HepG2 (cell line): Measurements from ENCODE around the gene CNP. TPM values are rescaled to one million over a fixed set of nuclear protein-coding genes. Genes with fewer than 3 reads are reported as not detected.

Experiments
- AGO2 ChIP-seq: fragments of 200-400 bp; formaldehyde crosslinking; optimal IDR thresholded peaks from 2 replicates; pipeline ENCODE3; 2017; ENCODE audit warnings: mild to moderate bottlenecking, low read depth, low read length, moderate library complexity
- FOXA1 ChIP-seq, 2 experiments: fragments of 450-650 bp in 1 of 2; sonication (generic) in 1 of 2; formaldehyde crosslinking in 1 of 2; IDR thresholded peaks; 2 replicates each; pipeline versions ENCODE4 v1.4.0 to v1.6.1; 2016 to 2020; ENCODE audit warnings: missing genetic modification reagents in 1 of 2
- GABPB1 ChIP-seq: IDR thresholded peaks from 2 replicates; pipeline ENCODE4 v1.6.1; 2016; ENCODE audit warnings: mild to moderate bottlenecking, missing genetic modification reagents, moderate library complexity, missing compliant biosample characterization
- GLI4 ChIP-seq: sonication (generic); formaldehyde crosslinking; IDR thresholded peaks from 2 replicates; pipeline ENCODE4 v1.5.1; 2020; ENCODE audit warnings: missing genetic modification reagents, mild to moderate bottlenecking, moderate library complexity, borderline replicate concordance
- HIVEP1 ChIP-seq: sonication (generic); formaldehyde crosslinking; IDR thresholded peaks from 2 replicates; pipeline ENCODE4 v1.4.0; 2020; ENCODE audit warnings: mild to moderate bottlenecking, missing genetic modification reagents
- HNRNPLL ChIP-seq: fragments of 200-400 bp; formaldehyde crosslinking; IDR thresholded peaks from 2 replicates; pipeline ENCODE4 v1.6.1; 2017; ENCODE audit warnings: mild to moderate bottlenecking, low read depth, low read length; ENCODE audit not compliant: poor library complexity, severe bottlenecking
- KDM5B ChIP-seq: sonication (generic); formaldehyde crosslinking; IDR thresholded peaks from 2 replicates; pipeline ENCODE4 v1.4.0; 2020; ENCODE audit warnings: missing genetic modification reagents, mild to moderate bottlenecking, borderline replicate concordance
- RBFOX2 ChIP-seq: fragments of 200-400 bp; formaldehyde crosslinking; IDR thresholded peaks from 2 replicates; pipeline ENCODE4 v1.6.1; 2017; ENCODE audit warnings: low read depth, mild to moderate bottlenecking, low read length
- SP2 ChIP-seq: sonication (generic); formaldehyde crosslinking; IDR thresholded peaks from 2 replicates; pipeline ENCODE4 v1.5.1; 2020; ENCODE audit warnings: mild to moderate bottlenecking, missing genetic modification reagents
- SRSF1 ChIP-seq: fragments of 200-400 bp; formaldehyde crosslinking; optimal IDR thresholded peaks from 2 replicates; pipeline ENCODE3; 2017; ENCODE audit warnings: mild to moderate bottlenecking, low read depth, low read length, moderate library complexity
- ZNF263 ChIP-seq: sonication (generic); formaldehyde crosslinking; IDR thresholded peaks from 2 replicates; pipeline ENCODE4 v1.4.0; 2020; ENCODE audit warnings: missing genetic modification reagents
- ZNF326 ChIP-seq: sonication (generic); formaldehyde crosslinking; IDR thresholded peaks from 2 replicates; pipeline ENCODE4 v1.4.0; 2020; ENCODE audit warnings: missing genetic modification reagents, borderline replicate concordance
- ZNF605 ChIP-seq: sonication (generic); formaldehyde crosslinking; IDR thresholded peaks from 2 replicates; pipeline ENCODE4 v1.8.0; 2022; ENCODE audit warnings: mild to moderate bottlenecking, missing genetic modification reagents
- polyA plus RNA-seq, 8 experiments: library from polyadenylated mRNA; depleted of rRNA in 3 of 8; stranded (reverse) in 7 of 8; unstranded in 1 of 8; fragments of >200 nt; fragmentation: Illumina TruSeq in 4 of 8; extraction: Trizol in 4 of 8; gene quantifications; 2 replicates each; pipeline versions ENCODE4 v1.2.1 to v1.2.3, GENCODE V29; 2011 to 2016; ENCODE audit warnings: low read depth in 4 of 8, missing spikeins in 1 of 8, mixed read lengths in 1 of 8; ENCODE audit not compliant: insufficient read depth in 1 of 8
- total RNA-seq, 5 experiments: library from RNA; depleted of rRNA; stranded (reverse); fragments of >200 nt; fragmentation: Illumina TruSeq; extraction: Trizol; gene quantifications; 2 replicates each; pipeline ENCODE4 v1.2.3, GENCODE V29; 2016; ENCODE audit warnings: low read depth in 1 of 5
- TF ChIP-seq, protein P1 (sequence below): sonication (generic); formaldehyde crosslinking; IDR thresholded peaks from 2 replicates; pipeline ENCODE4 v1.4.0; 2020; ENCODE audit warnings: mild to moderate bottlenecking, missing genetic modification reagents
- TF ChIP-seq, protein P2 (sequence below): sonication (generic); formaldehyde crosslinking; IDR thresholded peaks from 2 replicates; pipeline ENCODE4 v1.4.0; 2020; ENCODE audit warnings: mild to moderate bottlenecking, missing genetic modification reagents
- TF ChIP-seq, protein P3 (sequence below): sonication (generic); formaldehyde crosslinking; IDR thresholded peaks from 2 replicates; pipeline ENCODE4 v1.4.0; 2020; ENCODE audit warnings: missing genetic modification reagents
- TF ChIP-seq, protein P4 (sequence below): sonication (generic); formaldehyde crosslinking; IDR thresholded peaks from 2 replicates; pipeline ENCODE4 v1.4.0; 2020; ENCODE audit warnings: missing genetic modification reagents, mild to moderate bottlenecking, borderline replicate concordance

Gene CNP
- total and polyA plus RNA-seq, 2 of the 13 experiments (the other 11 are each of a cell fraction or from before 2014, with no cell fraction given) = 97.2 to 161 TPM

DNA sequence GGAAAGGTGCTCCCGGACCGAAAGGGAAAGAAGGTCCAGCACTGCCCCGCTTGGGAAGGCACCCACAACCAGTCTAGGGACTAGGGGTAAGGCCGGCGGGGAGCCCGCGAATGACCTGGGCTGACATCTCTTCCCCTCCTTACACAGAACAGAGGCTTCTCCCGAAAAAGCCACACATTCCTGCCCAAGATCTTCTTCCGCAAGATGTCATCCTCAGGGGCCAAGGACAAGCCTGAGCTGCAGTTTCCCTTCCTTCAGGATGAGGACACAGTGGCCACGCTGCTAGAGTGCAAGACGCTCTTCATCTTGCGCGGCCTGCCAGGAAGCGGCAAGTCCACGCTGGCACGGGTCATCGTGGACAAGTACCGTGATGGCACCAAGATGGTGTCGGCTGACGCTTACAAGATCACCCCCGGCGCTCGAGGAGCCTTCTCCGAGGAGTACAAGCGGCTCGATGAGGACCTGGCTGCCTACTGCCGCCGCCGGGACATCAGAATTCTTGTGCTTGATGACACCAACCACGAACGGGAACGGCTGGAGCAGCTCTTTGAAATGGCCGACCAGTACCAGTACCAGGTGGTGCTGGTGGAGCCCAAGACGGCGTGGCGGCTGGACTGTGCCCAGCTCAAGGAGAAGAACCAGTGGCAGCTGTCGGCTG lies 1.5 kb downstream of the CNP start (continued):
- TF ChIP-seq, protein P1, sequence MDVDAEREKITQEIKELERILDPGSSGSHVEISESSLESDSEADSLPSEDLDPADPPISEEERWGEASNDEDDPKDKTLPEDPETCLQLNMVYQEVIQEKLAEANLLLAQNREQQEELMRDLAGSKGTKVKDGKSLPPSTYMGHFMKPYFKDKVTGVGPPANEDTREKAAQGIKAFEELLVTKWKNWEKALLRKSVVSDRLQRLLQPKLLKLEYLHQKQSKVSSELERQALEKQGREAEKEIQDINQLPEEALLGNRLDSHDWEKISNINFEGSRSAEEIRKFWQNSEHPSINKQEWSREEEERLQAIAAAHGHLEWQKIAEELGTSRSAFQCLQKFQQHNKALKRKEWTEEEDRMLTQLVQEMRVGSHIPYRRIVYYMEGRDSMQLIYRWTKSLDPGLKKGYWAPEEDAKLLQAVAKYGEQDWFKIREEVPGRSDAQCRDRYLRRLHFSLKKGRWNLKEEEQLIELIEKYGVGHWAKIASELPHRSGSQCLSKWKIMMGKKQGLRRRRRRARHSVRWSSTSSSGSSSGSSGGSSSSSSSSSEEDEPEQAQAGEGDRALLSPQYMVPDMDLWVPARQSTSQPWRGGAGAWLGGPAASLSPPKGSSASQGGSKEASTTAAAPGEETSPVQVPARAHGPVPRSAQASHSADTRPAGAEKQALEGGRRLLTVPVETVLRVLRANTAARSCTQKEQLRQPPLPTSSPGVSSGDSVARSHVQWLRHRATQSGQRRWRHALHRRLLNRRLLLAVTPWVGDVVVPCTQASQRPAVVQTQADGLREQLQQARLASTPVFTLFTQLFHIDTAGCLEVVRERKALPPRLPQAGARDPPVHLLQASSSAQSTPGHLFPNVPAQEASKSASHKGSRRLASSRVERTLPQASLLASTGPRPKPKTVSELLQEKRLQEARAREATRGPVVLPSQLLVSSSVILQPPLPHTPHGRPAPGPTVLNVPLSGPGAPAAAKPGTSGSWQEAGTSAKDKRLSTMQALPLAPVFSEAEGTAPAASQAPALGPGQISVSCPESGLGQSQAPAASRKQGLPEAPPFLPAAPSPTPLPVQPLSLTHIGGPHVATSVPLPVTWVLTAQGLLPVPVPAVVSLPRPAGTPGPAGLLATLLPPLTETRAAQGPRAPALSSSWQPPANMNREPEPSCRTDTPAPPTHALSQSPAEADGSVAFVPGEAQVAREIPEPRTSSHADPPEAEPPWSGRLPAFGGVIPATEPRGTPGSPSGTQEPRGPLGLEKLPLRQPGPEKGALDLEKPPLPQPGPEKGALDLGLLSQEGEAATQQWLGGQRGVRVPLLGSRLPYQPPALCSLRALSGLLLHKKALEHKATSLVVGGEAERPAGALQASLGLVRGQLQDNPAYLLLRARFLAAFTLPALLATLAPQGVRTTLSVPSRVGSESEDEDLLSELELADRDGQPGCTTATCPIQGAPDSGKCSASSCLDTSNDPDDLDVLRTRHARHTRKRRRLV (CRISPR knock-in tag) = 0 out of 2 replicates have a peak, but pooled peaks have one; percentile 39
- peak; percentile 30; the same call in 1 of the 2 replicates for TF ChIP-seq GABPB1
- TF ChIP-seq AGO2 = peak; percentile 95
- 0 out of 2 replicates have a peak, but pooled peaks have one; percentile 13 for TF ChIP-seq HIVEP1
- TF ChIP-seq, protein P2, sequence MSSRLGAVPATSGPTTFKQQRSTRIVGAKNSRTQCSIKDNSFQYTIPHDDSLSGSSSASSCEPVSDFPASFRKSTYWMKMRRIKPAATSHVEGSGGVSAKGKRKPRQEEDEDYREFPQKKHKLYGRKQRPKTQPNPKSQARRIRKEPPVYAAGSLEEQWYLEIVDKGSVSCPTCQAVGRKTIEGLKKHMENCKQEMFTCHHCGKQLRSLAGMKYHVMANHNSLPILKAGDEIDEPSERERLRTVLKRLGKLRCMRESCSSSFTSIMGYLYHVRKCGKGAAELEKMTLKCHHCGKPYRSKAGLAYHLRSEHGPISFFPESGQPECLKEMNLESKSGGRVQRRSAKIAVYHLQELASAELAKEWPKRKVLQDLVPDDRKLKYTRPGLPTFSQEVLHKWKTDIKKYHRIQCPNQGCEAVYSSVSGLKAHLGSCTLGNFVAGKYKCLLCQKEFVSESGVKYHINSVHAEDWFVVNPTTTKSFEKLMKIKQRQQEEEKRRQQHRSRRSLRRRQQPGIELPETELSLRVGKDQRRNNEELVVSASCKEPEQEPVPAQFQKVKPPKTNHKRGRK = 0 out of 2 replicates have a peak, but pooled peaks have one; percentile 45
- TF ChIP-seq, protein P3, sequence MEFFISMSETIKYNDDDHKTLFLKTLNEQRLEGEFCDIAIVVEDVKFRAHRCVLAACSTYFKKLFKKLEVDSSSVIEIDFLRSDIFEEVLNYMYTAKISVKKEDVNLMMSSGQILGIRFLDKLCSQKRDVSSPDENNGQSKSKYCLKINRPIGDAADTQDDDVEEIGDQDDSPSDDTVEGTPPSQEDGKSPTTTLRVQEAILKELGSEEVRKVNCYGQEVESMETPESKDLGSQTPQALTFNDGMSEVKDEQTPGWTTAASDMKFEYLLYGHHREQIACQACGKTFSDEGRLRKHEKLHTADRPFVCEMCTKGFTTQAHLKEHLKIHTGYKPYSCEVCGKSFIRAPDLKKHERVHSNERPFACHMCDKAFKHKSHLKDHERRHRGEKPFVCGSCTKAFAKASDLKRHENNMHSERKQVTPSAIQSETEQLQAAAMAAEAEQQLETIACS = no peak
- TF ChIP-seq ZNF263 = 0 out of 2 replicates have a peak, but pooled peaks have one; percentile 6
- TF ChIP-seq, protein P4, sequence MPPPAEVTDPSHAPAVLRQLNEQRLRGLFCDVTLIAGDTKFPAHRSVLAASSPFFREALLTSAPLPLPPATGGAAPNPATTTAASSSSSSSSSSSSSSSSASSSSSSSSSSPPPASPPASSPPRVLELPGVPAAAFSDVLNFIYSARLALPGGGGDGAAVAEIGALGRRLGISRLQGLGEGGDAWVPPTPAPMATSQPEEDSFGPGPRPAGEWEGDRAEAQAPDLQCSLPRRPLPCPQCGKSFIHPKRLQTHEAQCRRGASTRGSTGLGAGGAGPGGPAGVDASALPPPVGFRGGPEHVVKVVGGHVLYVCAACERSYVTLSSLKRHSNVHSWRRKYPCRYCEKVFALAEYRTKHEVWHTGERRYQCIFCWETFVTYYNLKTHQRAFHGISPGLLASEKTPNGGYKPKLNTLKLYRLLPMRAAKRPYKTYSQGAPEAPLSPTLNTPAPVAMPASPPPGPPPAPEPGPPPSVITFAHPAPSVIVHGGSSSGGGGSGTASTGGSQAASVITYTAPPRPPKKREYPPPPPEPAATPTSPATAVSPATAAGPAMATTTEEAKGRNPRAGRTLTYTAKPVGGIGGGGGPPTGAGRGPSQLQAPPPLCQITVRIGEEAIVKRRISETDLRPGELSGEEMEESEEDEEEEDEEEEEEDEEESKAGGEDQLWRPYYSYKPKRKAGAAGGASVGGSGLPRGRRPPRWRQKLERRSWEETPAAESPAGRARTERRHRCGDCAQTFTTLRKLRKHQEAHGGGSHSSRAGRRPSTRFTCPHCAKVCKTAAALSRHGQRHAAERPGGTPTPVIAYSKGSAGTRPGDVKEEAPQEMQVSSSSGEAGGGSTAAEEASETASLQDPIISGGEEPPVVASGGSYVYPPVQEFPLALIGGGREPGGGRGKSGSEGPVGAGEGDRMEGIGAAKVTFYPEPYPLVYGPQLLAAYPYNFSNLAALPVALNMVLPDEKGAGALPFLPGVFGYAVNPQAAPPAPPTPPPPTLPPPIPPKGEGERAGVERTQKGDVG (CRISPR knock-in tag) = peak; percentile 87; the same call in 1 of the 2 replicates
- peak; percentile 24 for TF ChIP-seq HNRNPLL
- 0 out of 2 replicates have a peak, but pooled peaks have one; percentile 8 for TF ChIP-seq ZNF326 (CRISPR knock-in tag)
- no peak for TF ChIP-seq ZNF605 (CRISPR knock-in tag)
- TF ChIP-seq FOXA1 (IDR thresholded peaks at IDR 0.05) = no peak
- no peak for TF ChIP-seq FOXA1 (CRISPR knock-in tag; IDR thresholded peaks at IDR 0.05)
- 0 out of 2 replicates have a peak, but pooled peaks have one; percentile 57 for TF ChIP-seq GLI4 (CRISPR knock-in tag)
- peak; percentile 36; the same call in 1 of the 2 replicates for TF ChIP-seq KDM5B (CRISPR knock-in tag)
- TF ChIP-seq SP2 (CRISPR knock-in tag) = 0 out of 2 replicates have a peak, but pooled peaks have one; percentile 21
- peak; percentile 8 for TF ChIP-seq SRSF1
- peak; percentile 51; the same call in 1 of the 2 replicates for TF ChIP-seq RBFOX2
